SK-N-SH treated with all-trans-retinoic acid at 6 μM for 48 hours (cell line): ENCODE results near the gene SIN3A.

Experiments
- ARNTL ChIP-seq: fragments of 450-650 bp; formaldehyde crosslinking; IDR thresholded peaks from 2 replicates; pipeline ENCODE4 v1.5.0; 2020; ENCODE audit warnings: low read depth, mild to moderate bottlenecking, moderate library complexity, borderline replicate concordance
- CREB5 ChIP-seq: fragments of 250-450 bp; sonication (Bioruptor Pico); IDR thresholded peaks from 2 replicates; pipeline ENCODE4 v1.5.1; 2020; ENCODE audit warnings: low read depth, mild to moderate bottlenecking, moderate library complexity
- CSDC2 ChIP-seq: fragments of 250-450 bp; sonication (Bioruptor Pico); IDR thresholded peaks from 2 replicates; pipeline ENCODE4 v1.5.0; 2020; ENCODE audit warnings: mild to moderate bottlenecking, moderate library complexity
- ESRRG ChIP-seq: fragments of 250-450 bp; sonication (Bioruptor Pico); IDR thresholded peaks from 2 replicates; pipeline ENCODE4 v1.6.1; 2021; ENCODE audit warnings: mild to moderate bottlenecking
- PATZ1 ChIP-seq: fragments of 250-450 bp; sonication (Bioruptor Pico); IDR thresholded peaks from 2 replicates; pipeline ENCODE4 v1.8.0; 2020; ENCODE audit warnings: mild to moderate bottlenecking, moderate library complexity, borderline replicate concordance
- PPARA ChIP-seq: fragments of 250-450 bp; sonication (Bioruptor Pico); IDR thresholded peaks from 2 replicates; pipeline ENCODE4 v1.5.0; 2020; ENCODE audit warnings: mild to moderate bottlenecking, borderline replicate concordance
- RARB ChIP-seq: fragments of 250-450 bp; sonication (Bioruptor Pico); IDR thresholded peaks from 2 replicates; pipeline ENCODE4 v1.8.0; 2021; ENCODE audit warnings: mild to moderate bottlenecking, moderate library complexity
- SNAI2 ChIP-seq: fragments of 250-450 bp; sonication (Bioruptor Pico); IDR thresholded peaks from 2 replicates; pipeline ENCODE4 v1.5.0; 2020; ENCODE audit warnings: mild to moderate bottlenecking, moderate library complexity
- TCF4 ChIP-seq: fragments of 250-450 bp; sonication (Bioruptor Pico); IDR thresholded peaks from 2 replicates; pipeline ENCODE4 v1.8.0; 2021; ENCODE audit warnings: mild to moderate bottlenecking, moderate library complexity, borderline replicate concordance
- ZC3H10 ChIP-seq: fragments of 250-450 bp; sonication (Bioruptor Pico); IDR thresholded peaks from 2 replicates; pipeline ENCODE4 v1.5.1; 2021; ENCODE audit warnings: mild to moderate bottlenecking, moderate library complexity
- ZNF565 ChIP-seq: fragments of 450-650 bp; formaldehyde crosslinking; conservative IDR thresholded peaks from 2 replicates; pipeline ENCODE4 v1.5.0; 2020; ENCODE audit warnings: low read depth, mild to moderate bottlenecking, moderate library complexity

- TF ChIP-seq ZNF565 (CRISPR knock-in tag): no peak
- TF ChIP-seq CREB5 (CRISPR knock-in tag): no peak
- TF ChIP-seq SNAI2 (CRISPR knock-in tag): no peak
- no peak for TF ChIP-seq PATZ1 (CRISPR knock-in tag)
- no peak for TF ChIP-seq TCF4
- TF ChIP-seq RARB (CRISPR knock-in tag): no peak
- no peak for TF ChIP-seq ARNTL
- no peak for TF ChIP-seq ESRRG (CRISPR knock-in tag)
- no peak for TF ChIP-seq ZC3H10 (CRISPR knock-in tag)
- TF ChIP-seq CSDC2 (CRISPR knock-in tag): no peak
- no peak for TF ChIP-seq PPARA (CRISPR knock-in tag)
These were observed 5.3 kb downstream of the SIN3A start for GRCh38 chr15:75446151-75446550.
